ENCODE data around the gene SLC32A1.

DNA sequence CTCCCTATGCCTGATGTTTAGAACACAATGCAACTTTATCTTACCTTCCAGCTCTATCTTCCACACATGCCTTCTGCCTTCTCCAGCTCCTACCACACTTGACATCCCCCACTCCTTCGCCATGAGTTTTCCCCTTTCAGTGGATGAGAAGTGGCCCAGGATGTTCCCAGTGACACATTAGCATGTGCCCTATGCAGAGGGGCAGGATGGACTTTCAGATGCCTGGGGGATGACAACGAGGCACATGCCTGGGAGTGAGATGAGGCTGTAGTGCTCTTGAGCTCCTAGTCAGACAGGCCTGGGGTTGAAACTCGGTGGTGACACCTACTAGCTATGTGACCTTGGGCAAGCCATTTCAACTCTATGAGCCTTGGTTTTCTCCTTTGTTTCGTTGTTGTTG lies 20.1 kb upstream of the SLC32A1 start:
- no peak for TF ChIP-seq EZH2phosphoT487 (IDR thresholded peaks at IDR 0.05; ENCODE audit: borderline replicate concordance)
- TF ChIP-seq CTCF (conservative IDR thresholded peaks at IDR 0.05; ENCODE audit: low read length), result no peak
